Suprapubic skin (tissue), 4 donors: ENCODE data around the gene XXYLT1. TPM values are rescaled to one million over a fixed set of nuclear protein-coding genes. Genes with fewer than 3 reads are reported as not detected.
A peak's percentile ranks its signal among the peaks of the same experiment; 100 is the strongest.

ENCODE experiments used
- DNase-seq, 2 donors: peaks; one replicate each; pipeline ENCODE4 v3.0.0-alpha.2; 2019; ENCODE audit warnings: low spot score in 2 of 2
- H3K27ac ChIP-seq: fragments of 200-600 bp; sonication (generic); one replicate; pipeline ENCODE4 v1.5.1; 2019
- H3K27me3 ChIP-seq: fragments of 200-600 bp; sonication (generic); one replicate; pipeline ENCODE4 v1.5.1; 2019
- H3K36me3 ChIP-seq: fragments of 200-600 bp; sonication (generic); one replicate; pipeline ENCODE4 v1.5.1; 2019
- H3K4me1 ChIP-seq: fragments of 200-600 bp; sonication (generic); one replicate; pipeline ENCODE4 v1.5.1; 2019
- H3K4me3 ChIP-seq: fragments of 200-600 bp; sonication (generic); one replicate; pipeline ENCODE4 v1.5.1; 2019; ENCODE audit warnings: mild to moderate bottlenecking
- H3K9me3 ChIP-seq: fragments of 200-600 bp; sonication (generic); one replicate; pipeline ENCODE4 v1.5.1; 2019
- CTCF ChIP-seq, 2 donors: fragments of 200-600 bp in 1 of 2; fragments of 450-650 bp in 1 of 2; sonication (generic) in 1 of 2; IDR thresholded peaks; one replicate each; pipeline ENCODE4 v1.5.1; 2016 to 2019; ENCODE audit warnings: antibody characterized with exemption in 2 of 2, mild to moderate bottlenecking in 1 of 2, moderate library complexity in 1 of 2
- EP300 ChIP-seq: sonication (generic); formaldehyde crosslinking; IDR thresholded peaks from one replicate; pipeline ENCODE4 v1.6.1; 2017; ENCODE audit warnings: antibody characterized with exemption
- POLR2A ChIP-seq, 2 donors: fragments of 450-650 bp; IDR thresholded peaks; one replicate each; pipeline ENCODE4 v1.6.1; 2017; ENCODE audit warnings: antibody characterized with exemption in 2 of 2, mild to moderate bottlenecking in 2 of 2, moderate library complexity in 2 of 2
- POLR2AphosphoS5 ChIP-seq, 3 donors: sonication (generic); formaldehyde crosslinking; IDR thresholded peaks; one replicate each; pipeline ENCODE4 v1.6.1; 2017; ENCODE audit warnings: antibody characterized with exemption in 3 of 3
- WGBS: methylation state at CpG from one replicate; pipeline ENCODE4 v1.1.5; 2018; 5-methylcytosine and 5-hydroxymethylcytosine counted together
- total RNA-seq, 4 donors: library from RNA; depleted of rRNA; stranded (reverse); fragments of >200 nt; gene quantifications; one replicate each; pipeline ENCODE4 v1.1.0, GENCODE V29; 2016

The XXYLT1 gene
- total RNA-seq, 4 donors from 2014 or later = 8.0 to 19.4 (median 13.2) TPM

- no peak for DNase-seq
- Histone ChIP-seq H3K27ac (no peak overlapping the region), H3K27me3 (no peaks in the 10 kb centered on the region), H3K4me1 (peaks cover 14% of the 10 kb centered on the region), H3K36me3 (peaks cover under 1% of the 10 kb centered on the region), H3K4me3 (no peak overlapping the region), H3K9me3 (no peaks in the 10 kb centered on the region)
- WGBS = 66% methylated on average over 13 of the region's 14 CpGs
- TF ChIP-seq EP300 (no peak), CTCF (IDR thresholded peaks at IDR 0.05) (peak in 1 of 2 donors; percentile 15), POLR2A (IDR thresholded peaks at IDR 0.05) (no peak), POLR2AphosphoS5 (IDR thresholded peaks at IDR 0.05) (no peak)
These were observed 20.3 kb downstream of the XXYLT1 start for GRCh38 chr3:195250473-195251251.

- Histone ChIP-seq H3K4me3 (no peak overlapping the region), H3K27ac (no peak overlapping the region), H3K27me3 (no peaks in the 10 kb centered on the region), H3K4me1 (peaks cover 14% of the 10 kb centered on the region), H3K36me3 (no peaks in the 10 kb centered on the region), H3K9me3 (no peaks in the 10 kb centered on the region)
- DNase-seq = no peak
- WGBS = 91% methylated on average over 11 of the region's 11 CpGs
- TF ChIP-seq POLR2A (IDR thresholded peaks at IDR 0.05) = no peak
- TF ChIP-seq CTCF (IDR thresholded peaks at IDR 0.05) = no peak
- TF ChIP-seq POLR2AphosphoS5 (IDR thresholded peaks at IDR 0.05) = no peak
- TF ChIP-seq EP300 = no peak
These were observed 21.0 kb downstream of the XXYLT1 start for GRCh38 chr3:195249858-195250464.

- Histone ChIP-seq H3K9me3 (no peaks in the 10 kb centered on the region), H3K4me1 (peaks cover 14% of the 10 kb centered on the region), H3K27me3 (no peaks in the 10 kb centered on the region), H3K4me3 (no peak overlapping the region), H3K36me3 (no peaks in the 10 kb centered on the region), H3K27ac (no peak overlapping the region)
- DNase-seq = no peak
- 97% methylated on average over 18 of the region's 21 CpGs for WGBS
- TF ChIP-seq POLR2AphosphoS5 (IDR thresholded peaks at IDR 0.05) (no peak), POLR2A (IDR thresholded peaks at IDR 0.05) (no peak), CTCF (IDR thresholded peaks at IDR 0.05) (no peak), EP300 (no peak)
These were observed 21.7 kb downstream of the XXYLT1 start for GRCh38 chr3:195249057-195249770.

GRCh38 chr3:195248281-195248680 is 22.7 kb downstream of the XXYLT1 start:
- H3K36me3 ChIP-seq = no peaks in the 10 kb centered on the region
- no peak overlapping the region for H3K4me3 ChIP-seq
- H3K9me3 ChIP-seq = no peaks in the 10 kb centered on the region
- H3K27ac ChIP-seq = no peak overlapping the region
- H3K4me1 ChIP-seq = peaks cover 7% of the 10 kb centered on the region
- WGBS = 96% methylated on average over 8 of the region's 8 CpGs
- TF ChIP-seq POLR2AphosphoS5 (IDR thresholded peaks at IDR 0.05) (no peak), EP300 (no peak), POLR2A (IDR thresholded peaks at IDR 0.05) (no peak), CTCF (IDR thresholded peaks at IDR 0.05) (no peak)
- DNase-seq = no peak
- no peaks in the 10 kb centered on the region for H3K27me3 ChIP-seq

GRCh38 chr3:195247863-195248189 is 23.1 kb downstream of the XXYLT1 start:
- H3K4me1 ChIP-seq = peaks cover 6% of the 10 kb centered on the region
- no peak overlapping the region for H3K27ac ChIP-seq
- DNase-seq = no peak
- H3K4me3 ChIP-seq = no peak overlapping the region
- H3K9me3 ChIP-seq = no peaks in the 10 kb centered on the region
- WGBS = 87% methylated on average over 8 of the region's 8 CpGs
- H3K27me3 ChIP-seq = no peaks in the 10 kb centered on the region
- H3K36me3 ChIP-seq = no peaks in the 10 kb centered on the region
- TF ChIP-seq POLR2AphosphoS5 (IDR thresholded peaks at IDR 0.05) = no peak
- no peak for TF ChIP-seq CTCF (IDR thresholded peaks at IDR 0.05)
- TF ChIP-seq EP300 = no peak
- no peak for TF ChIP-seq POLR2A (IDR thresholded peaks at IDR 0.05)
